Measurements from ENCODE around the gene TNFSF9. TPM values are rescaled to one million over a fixed set of nuclear protein-coding genes. Genes with fewer than 3 reads are reported as not detected.
A peak's percentile ranks its signal among the peaks of the same experiment; 100 is the strongest.
"Not testable (repeated sequence)": the region's sequence is repeated elsewhere in the genome, so short reads cannot be mapped to it uniquely, and the experiment has no call there.

The TNFSF9 gene
- total RNA-seq, 1 experiment from 2014 or later: 16.3 TPM

DNA sequence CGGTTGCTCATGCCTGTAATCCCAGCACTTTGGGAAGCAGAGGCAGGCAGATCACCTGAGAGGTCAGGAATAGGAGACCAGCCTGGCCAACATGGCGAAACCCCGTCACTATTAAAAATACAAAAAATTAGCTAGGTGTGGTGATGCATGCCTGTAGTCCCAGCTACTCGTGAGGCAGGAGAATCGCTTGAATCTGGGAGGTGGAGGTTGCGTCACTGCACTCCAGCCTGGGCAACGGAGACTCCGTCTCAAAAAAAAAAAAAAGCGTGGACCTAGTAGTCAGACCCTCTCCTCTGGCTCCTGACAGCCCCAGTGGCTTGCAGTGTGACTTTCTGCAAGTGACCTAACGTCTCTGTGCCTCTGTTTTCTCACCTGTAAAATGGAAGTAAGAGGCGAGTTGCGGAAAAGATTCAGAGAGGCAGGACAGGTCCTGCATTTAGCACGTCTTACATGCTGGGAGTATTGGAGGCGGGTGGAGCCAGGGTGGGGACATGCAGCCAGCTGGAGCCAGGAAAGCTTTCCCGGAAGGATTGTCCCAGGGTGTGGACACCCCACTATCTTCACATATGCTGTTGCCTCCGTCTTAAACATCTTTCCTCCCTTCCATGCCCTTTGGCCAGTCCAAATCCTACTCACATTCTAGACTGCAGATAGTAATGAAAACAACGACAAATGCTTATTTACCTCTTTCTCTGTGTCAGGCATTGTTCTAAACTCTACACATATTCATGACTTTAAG lies 31.6 kb upstream of the TNFSF9 start:
- Histone ChIP-seq H3K36me3 (no peaks in the 10 kb centered on the region), H3K27ac (no peak overlapping the region), H3K4me1 (replicated peaks) (no peaks in the 10 kb centered on the region), H3K27me3 (replicated peaks) (peaks cover 18% of the 10 kb centered on the region), H3K4me3 (no peak overlapping the region), H3K9me3 (replicated peaks) (no peaks in the 10 kb centered on the region)
- DNase-seq (ENCODE audit: low read depth in 1 of 2, low spot score in 2 of 2): no peak

DNA sequence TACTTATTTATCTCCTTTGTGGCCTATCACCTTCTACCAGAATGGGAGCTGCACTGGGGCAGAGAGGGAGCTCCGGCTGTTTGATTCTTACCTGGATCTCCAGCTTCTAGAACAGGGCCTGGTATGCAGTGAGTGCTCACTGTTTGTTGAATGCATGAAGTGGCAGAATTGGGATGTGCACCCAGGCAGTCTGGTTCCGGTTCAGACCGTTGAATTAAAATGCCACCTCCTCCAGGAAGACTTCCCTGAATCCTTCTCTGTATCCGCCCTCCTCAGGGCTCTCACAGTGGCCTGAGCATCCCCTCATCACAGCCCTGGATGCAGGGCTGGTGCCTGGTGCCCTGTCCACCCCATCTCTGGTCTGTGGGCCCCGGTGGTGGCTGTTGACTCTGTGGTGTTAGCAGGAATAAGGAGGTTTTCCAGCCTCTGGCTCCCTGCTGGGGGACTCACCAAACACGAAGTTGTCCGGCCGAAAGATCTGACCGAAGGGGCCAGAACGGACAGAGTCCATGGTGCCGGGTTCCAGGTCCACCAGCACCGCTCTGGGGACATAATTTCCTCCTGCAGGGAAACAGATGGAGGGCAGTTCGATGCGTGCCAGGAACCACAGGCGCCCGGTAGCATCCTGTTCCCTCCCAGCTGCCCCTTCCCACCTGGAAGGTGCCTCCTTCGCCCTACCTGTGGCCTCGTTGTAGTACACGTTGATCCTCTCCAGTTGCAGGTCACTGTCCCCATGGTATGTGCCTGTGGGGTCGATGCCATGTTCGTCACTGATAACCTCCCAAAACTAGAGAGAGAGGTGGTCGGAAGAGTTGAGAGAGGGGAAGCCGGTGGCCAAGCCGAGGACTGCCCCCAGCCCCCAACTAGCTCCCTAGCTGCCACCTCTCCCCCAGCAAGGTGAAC lies 29.7 kb upstream of the TNFSF9 start:
- Histone ChIP-seq H3K4me3 (no peak overlapping the region), H3K9me3 (replicated peaks) (no peaks in the 10 kb centered on the region), H3K27me3 (replicated peaks) (peaks cover 18% of the 10 kb centered on the region), H3K36me3 (no peaks in the 10 kb centered on the region), H3K4me1 (replicated peaks) (no peaks in the 10 kb centered on the region), H3K27ac (no peak overlapping the region)
- DNase-seq (ENCODE audit: low read depth in 1 of 2, low spot score in 2 of 2): no peak

DNA sequence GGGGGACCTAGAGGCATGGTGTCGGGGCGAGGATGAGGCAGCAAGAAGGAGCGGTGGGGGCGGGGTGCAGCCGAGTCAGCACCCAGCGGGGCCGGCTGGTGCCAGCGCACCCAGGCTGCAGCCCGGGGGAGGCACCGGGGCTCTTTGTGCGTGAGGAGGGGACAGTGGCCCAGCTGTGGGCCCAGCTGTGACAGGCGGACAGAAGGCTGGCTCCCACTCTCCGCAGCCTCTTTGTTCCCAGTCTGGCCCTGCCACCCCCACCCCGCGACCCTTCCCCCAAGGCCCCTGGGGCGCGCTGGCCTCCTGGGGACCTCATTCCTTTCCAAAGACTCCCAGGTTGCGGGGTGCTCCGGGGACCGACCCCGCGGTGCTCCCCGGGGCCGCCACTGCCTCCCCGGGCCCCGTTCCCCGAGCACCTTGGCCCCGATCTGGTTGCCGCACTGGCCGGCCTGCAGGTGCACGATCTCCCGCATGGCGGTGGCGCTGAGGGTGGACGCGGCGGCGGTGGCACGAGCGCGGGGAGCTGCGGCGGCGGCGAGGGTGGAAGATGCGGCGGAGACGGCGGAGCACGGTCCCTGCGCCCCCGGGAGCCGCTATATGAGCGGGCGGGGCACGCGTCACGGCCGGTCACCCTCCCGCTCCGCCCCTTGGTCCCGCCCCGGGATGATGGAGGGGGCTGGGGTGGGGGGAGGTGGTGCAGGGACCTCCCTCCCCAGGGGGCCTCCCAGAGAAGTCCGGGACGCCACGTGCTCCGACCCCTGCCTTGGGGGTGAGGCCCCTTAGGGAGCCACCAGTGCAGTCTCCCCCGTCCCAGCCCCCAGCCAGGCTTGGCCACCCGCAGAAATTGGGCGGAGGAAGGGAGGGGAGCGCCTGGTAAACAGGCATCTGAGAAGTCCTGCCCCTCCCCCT lies 28.8 kb upstream of the TNFSF9 start, which contains the start of gene TUBB4A:
TUBB4A (minus strand) TSS at position 570 of the 909 bp plus-strand sequence; CDS start at position 473, 97 bp downstream.
- H3K27me3 ChIP-seq (replicated peaks): peaks cover 18% of the 10 kb centered on the region
- H3K36me3 ChIP-seq: no peaks in the 10 kb centered on the region
- H3K4me3 ChIP-seq: no peak within 1 kb of the TSS
- DNase-seq (ENCODE audit: low read depth in 1 of 2, low spot score in 2 of 2): no peak
- no peaks in the 10 kb centered on the region for H3K4me1 ChIP-seq (replicated peaks)
- H3K9me3 ChIP-seq (replicated peaks): no peaks in the 10 kb centered on the region
- no peak within 1 kb of the TSS for H3K27ac ChIP-seq

DNA sequence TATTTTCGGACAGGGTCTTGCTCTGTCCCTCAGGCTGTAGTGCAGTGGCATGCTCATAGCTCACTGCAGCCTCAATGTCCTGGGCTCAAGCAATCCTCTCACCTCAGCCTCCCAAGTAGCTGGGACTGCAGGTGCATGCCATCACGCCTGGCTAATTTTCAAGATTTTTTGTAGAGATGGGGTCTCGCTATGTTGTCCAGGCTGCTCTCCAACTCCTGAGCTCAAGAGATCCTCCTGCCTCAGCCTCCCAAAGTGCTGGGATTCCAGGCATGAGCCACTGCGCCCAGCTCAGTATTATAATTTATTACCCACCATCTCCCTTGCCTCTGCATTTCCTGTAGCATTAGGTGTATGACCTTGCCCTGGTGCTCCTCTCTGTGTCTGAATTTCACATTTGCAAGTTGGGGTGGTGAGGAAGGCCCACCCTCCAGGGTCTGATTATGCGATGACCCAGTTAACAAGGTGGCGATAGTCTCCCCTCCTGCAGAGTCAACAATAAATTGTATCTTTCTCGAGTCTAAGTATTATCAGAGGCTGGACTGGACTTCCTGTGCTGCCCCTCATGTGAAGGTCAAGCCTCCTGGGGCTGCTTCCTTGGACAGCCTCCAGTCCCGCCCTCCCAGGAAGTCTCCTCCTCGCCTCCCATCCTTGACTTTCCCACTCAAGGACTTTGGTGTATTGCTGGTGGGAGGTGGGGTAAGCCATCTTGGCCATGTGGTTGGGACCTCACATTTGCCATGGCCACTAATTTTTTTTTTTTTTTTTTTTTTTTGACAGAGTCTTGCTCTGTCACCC lies 27.2 kb upstream of the TNFSF9 start:
- Histone ChIP-seq H3K36me3 (no peaks in the 10 kb centered on the region), H3K4me1 (replicated peaks) (no peaks in the 10 kb centered on the region), H3K4me3 (no peak overlapping the region), H3K27ac (no peak overlapping the region), H3K27me3 (replicated peaks) (peaks cover 18% of the 10 kb centered on the region), H3K9me3 (replicated peaks) (no peaks in the 10 kb centered on the region)
- DNase-seq (ENCODE audit: low read depth in 1 of 2, low spot score in 2 of 2): no peak

DNA sequence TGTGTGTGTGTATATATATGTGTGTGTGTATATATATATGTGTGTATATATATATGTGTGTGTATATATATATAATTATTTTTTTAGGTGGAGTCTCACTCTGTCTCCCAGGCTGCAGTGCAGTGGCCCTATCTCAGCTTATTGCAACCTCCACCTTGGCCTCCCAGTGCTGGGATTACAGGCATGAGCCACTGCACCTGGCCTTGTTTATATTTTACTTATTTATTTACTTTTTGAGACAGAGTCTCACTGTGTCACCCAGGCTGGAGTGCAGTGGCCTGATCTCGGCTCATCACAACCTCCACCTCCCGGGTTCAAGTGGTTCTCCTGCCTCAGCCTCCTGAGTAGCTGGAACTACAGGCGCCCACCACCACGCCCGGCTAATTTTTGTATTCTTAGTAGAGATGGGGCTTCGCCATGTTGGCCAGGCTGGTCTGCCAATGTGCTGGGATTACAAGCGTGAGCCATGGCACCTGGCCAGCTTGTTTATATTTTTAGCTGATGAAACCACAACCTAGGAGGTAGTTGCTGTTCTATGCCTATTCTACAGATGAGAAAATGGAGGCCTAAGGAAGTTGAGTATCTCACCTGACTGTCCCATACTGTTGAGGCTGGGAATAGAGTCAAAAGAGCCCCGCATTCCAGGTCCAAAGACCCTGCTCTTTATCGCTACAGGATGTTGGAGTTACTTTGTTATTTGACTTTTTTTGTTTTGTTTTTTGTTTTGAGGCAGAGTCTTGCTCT lies 22.6 kb upstream of the TNFSF9 start:
- H3K27me3 ChIP-seq (replicated peaks); DNase-seq (ENCODE audit: low read depth in 1 of 2, low spot score in 2 of 2); H3K9me3 ChIP-seq (replicated peaks); H3K4me3 ChIP-seq; H3K4me1 ChIP-seq (replicated peaks); H3K36me3 ChIP-seq; H3K27ac ChIP-seq: not testable (repeated sequence)

DNA sequence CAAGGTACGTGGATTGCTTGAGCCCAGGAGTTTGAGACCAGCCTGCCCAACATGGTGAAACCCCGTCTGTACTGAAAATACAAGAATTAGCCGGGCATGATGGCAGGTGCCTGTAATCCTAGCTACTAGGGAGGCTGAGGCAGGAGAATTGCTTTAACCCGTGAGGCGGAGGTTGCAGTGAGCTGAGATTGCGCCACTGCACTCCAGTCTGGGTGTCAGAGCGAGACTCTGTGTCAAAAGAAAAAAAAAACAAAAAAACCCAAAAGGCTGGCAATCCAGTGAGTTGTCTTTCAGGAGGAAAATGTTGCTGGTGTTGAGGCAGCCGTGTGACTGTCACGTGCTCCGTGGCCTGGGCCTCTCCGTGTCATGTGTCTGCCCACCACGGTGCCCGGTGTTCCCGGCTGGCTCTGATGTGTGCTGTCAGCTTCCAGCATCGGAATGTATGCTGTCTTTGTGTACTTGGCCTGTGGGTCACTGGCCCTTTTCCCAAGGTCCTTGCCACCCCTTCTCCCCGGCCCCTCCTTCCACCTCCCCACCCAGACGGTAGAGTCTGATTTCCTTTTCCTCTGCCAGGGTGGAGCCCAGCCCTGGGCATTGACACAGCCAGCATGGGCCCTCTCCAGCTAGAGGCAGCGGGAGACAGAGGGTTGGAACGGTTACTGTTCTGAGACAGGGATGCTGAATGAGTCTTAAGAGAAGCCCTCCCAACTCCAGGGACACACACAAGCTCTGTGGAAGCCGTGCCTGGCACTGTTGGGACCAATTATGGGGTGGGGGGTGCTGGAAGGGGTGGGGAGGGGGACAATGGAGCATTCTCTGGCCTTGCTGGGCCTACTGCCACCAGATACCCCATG lies 21.5 kb upstream of the TNFSF9 start:
- H3K4me1 ChIP-seq (replicated peaks): no peaks in the 10 kb centered on the region
- no peak for DNase-seq (ENCODE audit: low read depth in 1 of 2, low spot score in 2 of 2)
- H3K36me3 ChIP-seq: no peaks in the 10 kb centered on the region
- H3K4me3 ChIP-seq: no peak overlapping the region
- no peaks in the 10 kb centered on the region for H3K27me3 ChIP-seq (replicated peaks)
- H3K27ac ChIP-seq: no peak overlapping the region
- no peaks in the 10 kb centered on the region for H3K9me3 ChIP-seq (replicated peaks)

DNA sequence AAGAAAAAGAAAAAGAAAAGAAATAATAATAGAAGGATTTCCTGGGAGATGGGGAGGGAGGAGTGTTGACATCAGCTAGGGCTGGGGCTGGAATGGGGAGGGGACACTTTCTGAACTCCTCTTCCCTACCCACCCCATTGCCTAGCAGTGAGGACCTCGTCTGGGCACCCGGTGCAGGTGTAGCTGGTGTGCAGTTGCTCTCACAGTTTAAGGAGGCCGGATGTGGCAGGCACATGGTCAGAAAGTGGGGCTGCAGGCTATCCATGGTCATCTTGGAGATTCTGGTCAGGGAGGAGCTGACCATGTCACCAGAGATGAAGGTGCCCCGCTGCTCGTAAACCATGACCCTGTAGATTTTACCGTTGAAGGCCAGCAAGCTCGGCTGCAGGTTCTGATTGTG lies 20.2 kb upstream of the TNFSF9 start:
- Histone ChIP-seq H3K9me3 (replicated peaks) (no peaks in the 10 kb centered on the region), H3K27me3 (replicated peaks) (no peaks in the 10 kb centered on the region), H3K36me3 (no peaks in the 10 kb centered on the region), H3K4me3 (no peak overlapping the region), H3K4me1 (replicated peaks) (no peaks in the 10 kb centered on the region), H3K27ac (no peak overlapping the region)
- DNase-seq (ENCODE audit: low read depth in 1 of 2, low spot score in 2 of 2): no peak

DNA sequence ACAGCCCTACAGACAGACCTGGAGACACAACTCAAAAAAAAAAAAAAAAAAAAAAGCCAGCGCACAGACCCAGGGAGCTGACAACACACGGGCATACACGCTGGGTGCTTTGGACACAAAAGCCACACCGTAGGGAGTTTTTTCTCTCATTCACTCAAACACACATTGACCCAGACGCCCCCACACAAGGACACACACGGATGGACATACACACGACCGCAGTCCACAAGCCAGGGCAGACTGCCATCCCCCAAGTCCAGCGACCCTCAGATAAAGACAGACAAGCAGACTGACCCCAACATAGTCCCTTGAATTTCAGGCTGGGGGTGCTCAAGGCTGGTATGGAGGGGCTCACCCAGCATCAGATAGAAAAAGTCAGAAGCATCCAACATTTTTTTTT lies 16.7 kb upstream of the TNFSF9 start:
- Histone ChIP-seq H3K4me1 (replicated peaks) (peaks cover 28% of the 10 kb centered on the region), H3K4me3 (no peak overlapping the region), H3K36me3 (no peaks in the 10 kb centered on the region), H3K27ac (no peak overlapping the region), H3K27me3 (replicated peaks) (no peaks in the 10 kb centered on the region), H3K9me3 (replicated peaks) (no peaks in the 10 kb centered on the region)
- no peak for DNase-seq (ENCODE audit: low read depth in 1 of 2, low spot score in 2 of 2)

DNA sequence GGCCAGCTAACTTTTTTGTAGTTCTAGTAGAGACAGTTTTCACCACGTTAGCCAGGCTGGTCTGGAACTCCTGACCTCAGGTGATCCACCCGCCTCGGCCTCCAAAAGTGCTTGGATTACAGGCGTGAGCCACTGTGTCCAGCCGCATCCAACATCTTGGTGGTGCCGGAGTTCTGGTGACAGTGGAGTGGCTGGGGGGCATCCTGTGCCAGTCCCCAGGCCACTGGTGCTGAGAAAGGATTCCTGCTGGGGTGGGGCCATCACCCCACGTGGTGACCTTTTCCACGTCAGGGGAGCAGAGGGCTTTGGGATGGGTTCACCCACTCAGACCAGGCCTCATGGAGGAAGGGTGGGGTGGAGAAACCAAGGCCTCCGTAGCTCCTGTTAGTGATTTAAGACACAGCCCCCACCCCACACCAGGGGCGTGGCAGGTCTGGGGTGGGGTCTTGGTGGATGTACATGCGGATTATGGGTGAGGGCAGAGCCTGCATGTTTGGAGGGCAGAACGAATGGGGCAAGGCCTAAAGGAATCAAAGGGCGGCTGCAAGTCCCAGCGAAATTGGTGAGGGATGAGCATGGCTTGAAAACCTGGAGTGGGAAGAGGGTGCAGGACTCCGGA lies 15.8 kb upstream of the TNFSF9 start:
- DNase-seq (ENCODE audit: low read depth in 1 of 2, low spot score in 2 of 2): no peak
- no peaks in the 10 kb centered on the region for H3K36me3 ChIP-seq

DNA sequence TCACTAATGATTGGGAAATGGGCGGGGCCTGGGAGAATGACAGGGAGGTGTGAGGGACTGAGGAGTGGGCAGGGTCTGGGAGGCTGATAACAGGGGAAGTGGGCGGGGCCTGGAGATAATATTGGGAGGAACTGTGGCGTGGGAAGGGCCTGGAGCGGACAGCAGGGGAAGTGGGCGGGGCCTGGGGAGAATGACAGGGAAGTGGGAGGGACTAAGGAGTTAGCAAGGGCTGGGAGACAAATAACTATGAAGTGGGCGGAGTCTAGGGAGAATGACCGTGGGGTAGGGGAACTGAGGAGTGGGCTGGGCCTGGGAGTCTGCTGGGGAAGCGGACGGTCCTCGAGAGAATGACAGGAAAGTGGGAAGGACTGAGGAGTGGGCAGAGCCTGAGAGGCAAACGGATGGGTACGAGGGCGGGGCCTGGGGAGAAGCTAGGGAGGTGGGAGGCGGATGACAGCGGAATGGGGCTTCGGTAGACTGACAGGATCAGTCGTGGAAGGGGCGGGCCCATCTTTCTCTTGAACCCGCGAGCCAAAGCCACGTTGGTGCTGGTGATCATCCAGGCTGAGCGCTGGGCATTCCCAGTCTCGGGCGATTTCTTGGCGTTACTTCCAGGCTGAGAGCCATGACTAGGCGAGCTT lies 14.7 kb upstream of the TNFSF9 start:
- no peaks in the 10 kb centered on the region for H3K27me3 ChIP-seq (replicated peaks)
- peaks cover 36% of the 10 kb centered on the region for H3K4me1 ChIP-seq (replicated peaks)
- peak overlapping the region; percentile 44 for H3K4me3 ChIP-seq
- DNase-seq (ENCODE audit: low read depth in 1 of 2, low spot score in 2 of 2): peak; percentile 91 to 96
- H3K27ac ChIP-seq: peak overlapping the region; percentile 10
- no peaks in the 10 kb centered on the region for H3K9me3 ChIP-seq (replicated peaks)
- no peaks in the 10 kb centered on the region for H3K36me3 ChIP-seq

More for the DNA sequence above, 15.8 kb upstream of the TNFSF9 start:
- no peaks in the 10 kb centered on the region for H3K9me3 ChIP-seq (replicated peaks)
- H3K4me3 ChIP-seq: no peak overlapping the region
- H3K27ac ChIP-seq: no peak overlapping the region
- no peaks in the 10 kb centered on the region for H3K27me3 ChIP-seq (replicated peaks)
- H3K4me1 ChIP-seq (replicated peaks): peaks cover 36% of the 10 kb centered on the region

DNA sequence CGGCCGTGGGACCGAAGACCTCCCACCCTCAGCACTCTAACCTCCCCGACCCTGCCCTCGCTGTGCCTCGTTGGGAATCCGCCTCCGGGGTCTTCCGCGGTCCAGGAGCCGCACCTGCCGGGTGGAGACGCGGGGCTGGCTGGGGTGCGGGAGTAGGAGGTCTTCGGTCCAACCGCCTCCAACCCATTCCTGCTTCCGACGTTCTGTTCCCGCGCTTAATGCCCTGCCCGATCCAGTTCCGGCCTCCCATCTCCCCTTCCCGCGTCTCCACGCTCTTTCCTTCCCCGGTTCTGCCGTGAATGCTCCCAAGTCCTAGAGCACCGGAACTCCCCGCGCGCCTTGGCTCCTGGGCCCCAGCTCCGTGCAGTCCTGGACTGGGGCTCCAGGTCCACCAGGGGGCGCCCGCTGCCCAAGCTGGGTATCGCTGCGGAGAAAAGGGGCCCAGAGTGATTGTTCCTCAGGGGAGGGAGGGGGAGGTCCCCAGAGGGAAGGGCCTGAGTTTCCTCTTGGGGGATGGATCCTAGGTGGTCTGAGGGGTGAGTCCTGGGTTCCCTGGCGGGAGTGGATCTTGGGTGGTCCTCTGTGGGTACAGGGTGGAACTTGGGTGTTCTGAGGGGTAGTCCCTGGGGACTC lies 14.1 kb upstream of the TNFSF9 start:
- H3K4me1 ChIP-seq (replicated peaks): peaks cover 39% of the 10 kb centered on the region
- peak overlapping the region; percentile 44 for H3K4me3 ChIP-seq
- no peaks in the 10 kb centered on the region for H3K9me3 ChIP-seq (replicated peaks)
- DNase-seq (ENCODE audit: low read depth in 1 of 2, low spot score in 2 of 2): peak; percentile 89 to 92
- H3K27me3 ChIP-seq (replicated peaks): no peaks in the 10 kb centered on the region
- H3K27ac ChIP-seq: peak overlapping the region; percentile 10
- no peaks in the 10 kb centered on the region for H3K36me3 ChIP-seq
